Measurements from ENCODE around the gene METTL25B.

- peak in 1 of 5 experiments; percentile 14 for TF ChIP-seq CTCF (IDR thresholded peaks at IDR 0.05 in 4 of 5, conservative IDR thresholded peaks at IDR 0.05 in 1 of 5)
- peak; percentile 74 to 84 for TF ChIP-seq POLR2A (IDR thresholded peaks at IDR 0.05)
Observed at GRCh38 chr1:156767101-156767878, 39.0 kb downstream of the METTL25B start, which contains the start of gene PRCC.
